Tibial nerve (tissue), 4 donors: ENCODE results near the gene SRSF1.

Experiments
- EP300 ChIP-seq, 2 donors: sonication (generic); formaldehyde crosslinking; IDR thresholded peaks; one replicate each; pipeline ENCODE4 v1.6.1; 2017; ENCODE audit warnings: antibody characterized with exemption in 2 of 2, mild to moderate bottlenecking in 1 of 2
- POLR2A ChIP-seq, 2 donors: fragments of 450-650 bp; IDR thresholded peaks; one replicate each; pipeline ENCODE4 v1.6.1; 2017; ENCODE audit warnings: antibody characterized with exemption in 2 of 2, mild to moderate bottlenecking in 2 of 2, moderate library complexity in 2 of 2
- TF ChIP-seq, protein P1 (sequence below), 5 experiments: fragments of 200-600 bp in 3 of 5; fragments of 450-650 bp in 2 of 5; sonication (generic) in 3 of 5; IDR thresholded peaks; one replicate each; pipeline ENCODE4 v1.5.1; 2016 to 2019; ENCODE audit warnings: antibody characterized with exemption in 5 of 5, mild to moderate bottlenecking in 3 of 5, moderate library complexity in 2 of 5

- TF ChIP-seq EP300 (IDR thresholded peaks at IDR 0.05), result no peak
- TF ChIP-seq, protein P1, sequence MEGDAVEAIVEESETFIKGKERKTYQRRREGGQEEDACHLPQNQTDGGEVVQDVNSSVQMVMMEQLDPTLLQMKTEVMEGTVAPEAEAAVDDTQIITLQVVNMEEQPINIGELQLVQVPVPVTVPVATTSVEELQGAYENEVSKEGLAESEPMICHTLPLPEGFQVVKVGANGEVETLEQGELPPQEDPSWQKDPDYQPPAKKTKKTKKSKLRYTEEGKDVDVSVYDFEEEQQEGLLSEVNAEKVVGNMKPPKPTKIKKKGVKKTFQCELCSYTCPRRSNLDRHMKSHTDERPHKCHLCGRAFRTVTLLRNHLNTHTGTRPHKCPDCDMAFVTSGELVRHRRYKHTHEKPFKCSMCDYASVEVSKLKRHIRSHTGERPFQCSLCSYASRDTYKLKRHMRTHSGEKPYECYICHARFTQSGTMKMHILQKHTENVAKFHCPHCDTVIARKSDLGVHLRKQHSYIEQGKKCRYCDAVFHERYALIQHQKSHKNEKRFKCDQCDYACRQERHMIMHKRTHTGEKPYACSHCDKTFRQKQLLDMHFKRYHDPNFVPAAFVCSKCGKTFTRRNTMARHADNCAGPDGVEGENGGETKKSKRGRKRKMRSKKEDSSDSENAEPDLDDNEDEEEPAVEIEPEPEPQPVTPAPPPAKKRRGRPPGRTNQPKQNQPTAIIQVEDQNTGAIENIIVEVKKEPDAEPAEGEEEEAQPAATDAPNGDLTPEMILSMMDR (IDR thresholded peaks at IDR 0.05), result no peak
- no peak for TF ChIP-seq POLR2A (IDR thresholded peaks at IDR 0.05)
Measured at GRCh38 chr17:57968456-57968855, 38.6 kb downstream of the SRSF1 start.
